ENCODE data around the gene RAPGEF3. TPM values are rescaled to one million over a fixed set of nuclear protein-coding genes. Genes with fewer than 3 reads are reported as not detected.

Gene RAPGEF3
- polyA plus RNA-seq, 2 donors = 23.2 to 75.2 TPM

GRCh38 chr12:47689215-47689614, 69.5 kb downstream of the RAPGEF3 start:
- Histone ChIP-seq H3K4me3 (ENCODE audit: low read depth in 1 of 2, low read length in 2 of 2) (no peak overlapping the region), H3K36me3 (ENCODE audit: control insufficient read depth in 2 of 2, insufficient read depth in 2 of 2, low read length in 1 of 2) (peaks cover 4% of the 10 kb centered on the region in 2 donors), H3K4me1 (ENCODE audit: control insufficient read depth in 2 of 2, insufficient read depth in 2 of 2, low read length in 1 of 2) (no peaks in the 10 kb centered on the region), H3K27ac (ENCODE audit: low read depth in 2 of 2, low read length in 1 of 2) (no peak overlapping the region), H3K27me3 (ENCODE audit: control insufficient read depth in 1 of 2, insufficient read depth in 2 of 2, low read length in 2 of 2) (no peaks in the 10 kb centered on the region), H3K9me3 (ENCODE audit: control insufficient read depth in 2 of 2, insufficient read depth in 1 of 2, low read depth in 1 of 2, low read length in 1 of 2) (no peaks in the 10 kb centered on the region)
- 94 to 96% methylated on average over 2 of the region's 2 CpGs for WGBS, 2 donors

- Histone ChIP-seq H3K27ac (ENCODE audit: low read depth in 2 of 2, low read length in 1 of 2) (no peak overlapping the region), H3K36me3 (ENCODE audit: control insufficient read depth in 2 of 2, insufficient read depth in 2 of 2, low read length in 1 of 2) (peaks cover 4 to 7% of the 10 kb centered on the region in 2 donors), H3K4me3 (ENCODE audit: low read depth in 1 of 2, low read length in 2 of 2) (no peak overlapping the region), H3K27me3 (ENCODE audit: control insufficient read depth in 1 of 2, insufficient read depth in 2 of 2, low read length in 2 of 2) (no peaks in the 10 kb centered on the region), H3K9me3 (ENCODE audit: control insufficient read depth in 2 of 2, insufficient read depth in 1 of 2, low read depth in 1 of 2, low read length in 1 of 2) (no peaks in the 10 kb centered on the region), H3K4me1 (ENCODE audit: control insufficient read depth in 2 of 2, insufficient read depth in 2 of 2, low read length in 1 of 2) (no peaks in the 10 kb centered on the region)
- WGBS, 2 donors = 63 to 95% methylated on average over 3 of the region's 3 CpGs
These were observed 71.0 kb downstream of the RAPGEF3 start for GRCh38 chr12:47687636-47688035.

GRCh38 chr12:47686645-47687240, 71.9 kb downstream of the RAPGEF3 start:
- H3K27me3 ChIP-seq (ENCODE audit: control insufficient read depth in 1 of 2, insufficient read depth in 2 of 2, low read length in 2 of 2) = no peaks in the 10 kb centered on the region
- peaks cover 0 to 7% of the 10 kb centered on the region in 2 donors for H3K36me3 ChIP-seq (ENCODE audit: control insufficient read depth in 2 of 2, insufficient read depth in 2 of 2, low read length in 1 of 2)
- no peaks in the 10 kb centered on the region for H3K9me3 ChIP-seq (ENCODE audit: control insufficient read depth in 2 of 2, insufficient read depth in 1 of 2, low read depth in 1 of 2, low read length in 1 of 2)
- WGBS, 2 donors = 75 to 79% methylated on average over 4 of the region's 4 CpGs
- no peak overlapping the region for H3K27ac ChIP-seq (ENCODE audit: low read depth in 2 of 2, low read length in 1 of 2)
- no peak overlapping the region for H3K4me3 ChIP-seq (ENCODE audit: low read depth in 1 of 2, low read length in 2 of 2)
- H3K4me1 ChIP-seq (ENCODE audit: control insufficient read depth in 2 of 2, insufficient read depth in 2 of 2, low read length in 1 of 2) = no peaks in the 10 kb centered on the region

Other genes starting within 250 kb of the RAPGEF3 start
- gene RPAP3, start 52.9 kb downstream of the RAPGEF3 start, polyA plus RNA-seq = 10 to 100 TPM in 1 of 2 donors, 1 to 10 TPM in 1; 5.3 to 11.6 TPM
- gene ENDOU, start 33.4 kb downstream of the RAPGEF3 start, polyA plus RNA-seq = 100 to 1,000 TPM; 101 to 139 TPM
- gene SLC48A1, start 14.4 kb upstream of the RAPGEF3 start, polyA plus RNA-seq = 10 to 100 TPM; 17.7 to 20.6 TPM
- 10 to 100 TPM; 20.9 to 35.6 TPM for gene HDAC7, start 61.0 kb upstream of the RAPGEF3 start, polyA plus RNA-seq
- gene VDR, start 146.1 kb upstream of the RAPGEF3 start, polyA plus RNA-seq = 10 to 100 TPM in 1 of 2 donors, 1 to 10 TPM in 1; 8.8 to 10.8 TPM
- gene TMEM106C, start 204.7 kb upstream of the RAPGEF3 start, polyA plus RNA-seq = 10 to 100 TPM; 22.0 to 51.1 TPM
- under 1 TPM in 1 of 2 donors, not detected in 1; 0.01 TPM for gene COL2A1, start 245.6 kb upstream of the RAPGEF3 start, polyA plus RNA-seq